ENCODE data around the gene SLC7A7. TPM values are rescaled to one million over a fixed set of nuclear protein-coding genes. Genes with fewer than 3 reads are reported as not detected.

SLC7A7 gene
- total and polyA plus RNA-seq, 2 of the 13 experiments (the other 11 are each of a cell fraction or from before 2014, with no cell fraction given) = 0.13 to 0.63 TPM

- TF ChIP-seq ZNF770 (CRISPR knock-in tag; IDR thresholded peaks at IDR 0.05) (0 out of 2 replicates have a peak, but pooled peaks have one; percentile 17), IRX3 (CRISPR knock-in tag; IDR thresholded peaks at IDR 0.05; ENCODE audit: borderline replicate concordance, low read depth) (no peak; the same call in 1 of the 2 replicates), GABPA (IDR thresholded peaks at IDR 0.05; ENCODE audit: low read depth, low read length) (no peak), GABPA (CRISPR knock-in tag; IDR thresholded peaks at IDR 0.05; ENCODE audit: low read depth) (no peak), MLX (CRISPR knock-in tag; IDR thresholded peaks at IDR 0.05) (no peak), HOXA7 (CRISPR knock-in tag; IDR thresholded peaks at IDR 0.05) (no peak), ZNF430 (CRISPR knock-in tag; IDR thresholded peaks at IDR 0.05) (peak; percentile 32; the same call in 1 of the 2 replicates), ZFY (CRISPR knock-in tag; IDR thresholded peaks at IDR 0.05) (no peak), ZNF746 (CRISPR knock-in tag; IDR thresholded peaks at IDR 0.05) (no peak), NFATC3 (CRISPR knock-in tag; IDR thresholded peaks at IDR 0.05) (no peak), ZNF704 (CRISPR knock-in tag; IDR thresholded peaks at IDR 0.05; ENCODE audit: borderline replicate concordance) (no peak), ZNF619 (CRISPR knock-in tag; IDR thresholded peaks at IDR 0.05) (no peak), ZNF629 (CRISPR knock-in tag; conservative IDR thresholded peaks at IDR 0.05) (no peak), SSRP1 (CRISPR knock-in tag; IDR thresholded peaks at IDR 0.05) (no peak), ERF (CRISPR knock-in tag; IDR thresholded peaks at IDR 0.05) (no peak), BHLHE40 (IDR thresholded peaks at IDR 0.05; ENCODE audit: low read length) (no peak), ZBTB44 (CRISPR knock-in tag; IDR thresholded peaks at IDR 0.05) (no peak), ZNF879 (CRISPR knock-in tag; IDR thresholded peaks at IDR 0.05) (no peak), MBNL3 (CRISPR knock-in tag; conservative IDR thresholded peaks at IDR 0.05) (no peak), PHF8 (CRISPR knock-in tag; IDR thresholded peaks at IDR 0.05) (no peak), HNRNPL (IDR thresholded peaks at IDR 0.05; ENCODE audit: low read depth, low read length) (no peak), ZNF367 (CRISPR knock-in tag; IDR thresholded peaks at IDR 0.05; ENCODE audit: borderline replicate concordance) (no peak), ZNF589 (CRISPR knock-in tag; conservative IDR thresholded peaks at IDR 0.05) (no peak), ZBTB43 (CRISPR knock-in tag; conservative IDR thresholded peaks at IDR 0.05) (peak; percentile 99), FLYWCH1 (CRISPR knock-in tag; IDR thresholded peaks at IDR 0.05) (no peak)
Observed at GRCh38 chr14:22808388-22809209, 6.6 kb downstream of the SLC7A7 start (continued).

Measured in HepG2 (cell line).